A673 (cell line): ENCODE results near the gene TRPM3. TPM values are rescaled to one million over a fixed set of nuclear protein-coding genes. Genes with fewer than 3 reads are reported as not detected.

Experiments used
- BruUV-seq: library from RNA; stranded (reverse); fragments of 400-500 nt; replicated peaks from 2 replicates; lab custom pipeline; 2021; lab: Mats Ljungman, UMichigan
- CTCF ChIA-PET: fragments of 300-600 bp; sonication (Branson Sonifier 250); formaldehyde crosslinking; loops from one replicate; lab custom pipeline; 2022; ENCODE audit warnings: antibody characterized with exemption; lab: Charles Lee
- POLR2A ChIA-PET: fragments of 300-600 bp; sonication (Branson Sonifier 250); formaldehyde crosslinking; loops from one replicate; lab custom pipeline; 2022; ENCODE audit warnings: antibody characterized with exemption; ENCODE audit not compliant: low non-redundant PET; lab: Charles Lee
- DNase-seq: peaks from one replicate; pipeline ENCODE4 v3.0.0-alpha.2; 2015; ENCODE audit warnings: low spot score
- H3K27ac ChIP-seq: fragments of 200-600 bp; sonication (generic); 2 replicates; pipeline ENCODE4 v1.5.1; 2016; ENCODE audit warnings: mixed run types, low read depth, mild to moderate bottlenecking, mixed read lengths, antibody characterized with exemption, low read length; ENCODE audit not compliant: poor library complexity, severe bottlenecking
- H3K27me3 ChIP-seq: fragments of 200-600 bp; sonication (generic); replicated peaks from 2 replicates; pipeline ENCODE4 v1.6.1; 2017; ENCODE audit warnings: mixed run types, low read depth, mild to moderate bottlenecking, mixed read lengths, antibody characterized with exemption, low read length; ENCODE audit not compliant: insufficient read depth, poor library complexity
- H3K36me3 ChIP-seq: fragments of 200-600 bp; sonication (generic); 2 replicates; pipeline ENCODE4 v1.6.1; 2016; ENCODE audit warnings: mixed run types, mild to moderate bottlenecking, mixed read lengths, antibody characterized with exemption, low read length; ENCODE audit not compliant: insufficient read depth, poor library complexity, severe bottlenecking
- H3K4me1 ChIP-seq: fragments of 200-600 bp; sonication (generic); 2 replicates; pipeline ENCODE4 v1.6.1; 2017; ENCODE audit warnings: mixed run types, mild to moderate bottlenecking, mixed read lengths, antibody characterized with exemption, low read length; ENCODE audit not compliant: insufficient read depth, poor library complexity, severe bottlenecking
- H3K4me3 ChIP-seq: fragments of 200-600 bp; sonication (generic); 2 replicates; pipeline ENCODE4 v1.5.1; 2016; ENCODE audit warnings: low read depth, mixed run types, mild to moderate bottlenecking, mixed read lengths, low read length; ENCODE audit not compliant: poor library complexity, severe bottlenecking
- H3K9me3 ChIP-seq: fragments of 200-600 bp; sonication (generic); 2 replicates; pipeline ENCODE4 v1.6.1; 2016; ENCODE audit warnings: mixed run types, low read depth, mild to moderate bottlenecking, mixed read lengths, antibody characterized with exemption, low read length; ENCODE audit not compliant: poor library complexity, severe bottlenecking
- CTCF ChIP-seq: fragments of 300-800, 200-600 bp; sonication (generic); conservative IDR thresholded peaks from 2 replicates; pipeline ENCODE4 v1.5.1; 2017; ENCODE audit warnings: low read depth, mild to moderate bottlenecking, antibody characterized with exemption, low read length, moderate library complexity, mixed read lengths
- EZH2 ChIP-seq: fragments of 200-600 bp; sonication (generic); IDR thresholded peaks from 2 replicates; pipeline ENCODE4 v1.6.1; 2017; ENCODE audit warnings: borderline replicate concordance, low read depth, mild to moderate bottlenecking, mixed read lengths, antibody characterized with exemption, low read length; ENCODE audit not compliant: poor library complexity, severe bottlenecking
- intact Hi-C: fragments of 100-400 bp; cut with micrococcal nuclease; formaldehyde crosslinking; loops from one replicate; pipeline ENCODE4 v1.10.0; 2022; ENCODE audit not compliant: unreplicated experiment
- total RNA-seq: library from RNA; stranded (reverse); gene quantifications from 2 replicates; pipeline ENCODE4 v1.2.3, GENCODE V29; 2021

Gene TRPM3
- total RNA-seq, 1 experiment from 2014 or later = not detected

- Histone ChIP-seq H3K4me3 (no peak overlapping the region), H3K4me1 (no peaks in the 10 kb centered on the region), H3K36me3 (no peaks in the 10 kb centered on the region), H3K27ac (no peak overlapping the region), H3K9me3 (no peaks in the 10 kb centered on the region), H3K27me3 (no peaks in the 10 kb centered on the region)
- intact Hi-C loops = no loop called here
- CTCF ChIA-PET = no interaction called here
- no peak for TF ChIP-seq EZH2
- no peak for TF ChIP-seq CTCF
- POLR2A ChIA-PET = no interaction called here
- DNase-seq = no peak
- no TSS peak for BruUV-seq
Measured at GRCh38 chr9:70801181-70801829, 320.1 kb downstream of the TRPM3 start.

GRCh38 chr9:70798018-70798417 lies 323.4 kb downstream of the TRPM3 start:
- ChIA-PET POLR2A (no interaction called here), CTCF (no interaction called here)
- Histone ChIP-seq H3K27ac (no peak overlapping the region), H3K4me1 (no peaks in the 10 kb centered on the region), H3K4me3 (no peak overlapping the region), H3K36me3 (no peaks in the 10 kb centered on the region), H3K27me3 (no peaks in the 10 kb centered on the region), H3K9me3 (no peaks in the 10 kb centered on the region)
- no peak for DNase-seq
- no peak for TF ChIP-seq CTCF
- no peak for TF ChIP-seq EZH2
- intact Hi-C loops = no loop called here
- BruUV-seq = no TSS peak

- Histone ChIP-seq H3K9me3 (no peaks in the 10 kb centered on the region), H3K4me1 (no peaks in the 10 kb centered on the region), H3K27ac (no peak overlapping the region), H3K4me3 (no peak overlapping the region), H3K27me3 (no peaks in the 10 kb centered on the region), H3K36me3 (no peaks in the 10 kb centered on the region)
- intact Hi-C loops = no loop called here
- ChIA-PET CTCF (no interaction called here), POLR2A (no interaction called here)
- BruUV-seq = no TSS peak
- TF ChIP-seq CTCF = no peak
- TF ChIP-seq EZH2 = no peak
- DNase-seq = no peak
Measured at GRCh38 chr9:70795841-70796240, 325.6 kb downstream of the TRPM3 start.
